A375 (cell line): Measurements from ENCODE around the gene SMIM20. TPM values are rescaled to one million over a fixed set of nuclear protein-coding genes. Genes with fewer than 3 reads are reported as not detected.

Experiments used
- total RNA-seq: library from RNA; depleted of rRNA; stranded (reverse); fragments of >200 nt; shearing (Covaris generic); gene quantifications from 2 replicates; pipeline ENCODE4 v1.2.3, GENCODE V29; 2014; rRNA removed

The SMIM20 gene
- 29.4 and 40.0 TPM in 2 replicates for total RNA-seq

DNA sequence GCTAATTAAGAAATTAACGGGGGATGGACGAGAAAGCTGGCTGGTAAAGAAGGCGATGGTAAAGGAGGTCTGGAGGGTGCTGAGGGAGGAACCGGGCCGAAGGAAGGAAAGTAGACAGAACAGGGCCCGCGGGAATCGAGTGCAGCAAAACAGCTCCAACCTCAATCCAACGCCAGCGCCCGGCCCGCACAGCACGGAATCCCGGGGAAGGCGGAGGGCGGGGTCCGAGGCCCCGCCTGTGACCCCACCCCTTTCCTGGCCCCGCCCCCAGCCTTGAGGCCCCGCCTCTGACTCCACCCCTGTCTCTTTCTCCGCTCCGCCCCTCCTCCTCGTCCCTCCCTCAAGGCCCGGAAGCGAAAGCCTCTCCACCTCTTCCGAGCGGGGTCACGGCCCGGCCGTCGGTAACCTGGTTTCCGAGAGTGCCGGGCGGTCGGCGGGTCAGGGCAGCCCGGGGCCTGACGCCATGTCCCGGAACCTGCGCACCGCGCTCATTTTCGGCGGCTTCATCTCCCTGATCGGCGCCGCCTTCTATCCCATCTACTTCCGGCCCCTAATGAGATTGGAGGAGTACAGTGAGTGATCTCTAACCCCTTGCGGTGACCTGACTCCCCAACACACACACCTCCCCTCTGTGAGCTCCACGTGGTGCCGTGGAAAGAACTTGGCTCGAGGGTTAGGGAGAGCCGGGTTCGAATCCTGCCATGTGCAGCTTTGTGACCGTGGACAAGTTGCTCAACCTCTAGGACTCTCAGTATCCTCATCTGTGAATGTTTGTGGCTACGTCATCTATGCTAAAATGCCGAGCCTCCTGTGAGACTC lies at the start of gene SMIM20:
TSS of gene SMIM20 (plus strand) at position 370 of the 819 bp plus-strand sequence. CDS start at position 464, 94 bp downstream.

Other genes starting within 250 kb of the SMIM20 start
- gene SEL1L3, start 51.2 kb upstream of the SMIM20 start, total RNA-seq: 19.1 and 22.3 TPM in 2 replicates